GM12873 (cell line): ENCODE data around the gene RELB.

Source experiments
- CTCF ChIP-seq: IDR thresholded peaks from 2 replicates; pipeline ENCODE4 v1.5.1; 2012; ENCODE audit warnings: low read depth, mild to moderate bottlenecking, moderate library complexity, low read length, control low read depth; ENCODE audit not compliant: insufficient read depth; ENCODE audit errors: missing control alignments

Gene RELB

GRCh38 chr19:45030825-45031224, 29.6 kb downstream of the RELB start:
- no peak for TF ChIP-seq CTCF

- TF ChIP-seq CTCF: no peak
Observed at GRCh38 chr19:45032421-45032820, 31.2 kb downstream of the RELB start.

GRCh38 chr19:45035755-45036154, 34.5 kb downstream of the RELB start:
- TF ChIP-seq CTCF: no peak

- no peak for TF ChIP-seq CTCF
Observed at GRCh38 chr19:45037393-45038169, 36.3 kb downstream of the RELB start.

- no peak for TF ChIP-seq CTCF
Observed at GRCh38 chr19:45038931-45039893, 37.9 kb downstream of the RELB start, which contains the start of gene CLASRP. TSS of gene CLASRP (plus strand) at chr19:45039045. CDS start at chr19:45040213, 1,168 bp downstream.

GRCh38 chr19:45040059-45040771, 39.0 kb downstream of the RELB start:
- no peak for TF ChIP-seq CTCF
